ENCODE results near the gene XK. TPM values are rescaled to one million over a fixed set of nuclear protein-coding genes. Genes with fewer than 3 reads are reported as not detected.

The XK gene
- total RNA-seq, 1 experiment from 2014 or later = 2.6 TPM

GRCh38 chrX:37676811-37677210 lies 8.8 kb upstream of the XK start:
- no peak overlapping the region for H3K4me3 ChIP-seq (ENCODE audit: low read depth, low read length)
- no peak for TF ChIP-seq CTCF (IDR thresholded peaks at IDR 0.05; ENCODE audit: insufficient read depth in 1 of 2, low read depth in 1 of 2, low read length in 1 of 2, severe bottlenecking in 1 of 2, unreplicated experiment in 1 of 2)
- Mint-ChIP-seq H3K4me1 (ENCODE audit: low read depth, unreplicated experiment) (peaks cover 12% of the 10 kb centered on the region), H3K27me3 (ENCODE audit: insufficient read depth, unreplicated experiment) (no peaks in the 10 kb centered on the region), H3K36me3 (ENCODE audit: insufficient read depth, unreplicated experiment) (no peaks in the 10 kb centered on the region), H3K9me3 (ENCODE audit: unreplicated experiment) (no peaks in the 10 kb centered on the region), H3K27ac (ENCODE audit: unreplicated experiment) (no peak overlapping the region), H3K4me3 (ENCODE audit: unreplicated experiment) (no peak overlapping the region)
- no peaks in the 10 kb centered on the region for H3K4me1 ChIP-seq
- intact Hi-C loops (cut with micrococcal nuclease; ENCODE audit: unreplicated experiment) = no loop called here
- CTCF ChIA-PET = no interaction called here
- no peaks in the 10 kb centered on the region for H3K27me3 ChIP-seq (replicated peaks; ENCODE audit: control insufficient read depth, insufficient read depth, low read length)
- POLR2A ChIA-PET = no interaction called here
- no peaks in the 10 kb centered on the region for H3K9me3 ChIP-seq
- DNase-seq = no peak
- BruUV-seq (replicated peaks) = no TSS peak
- no peaks in the 10 kb centered on the region for H3K36me3 ChIP-seq (ENCODE audit: control insufficient read depth, insufficient read depth, low read length)

GRCh38 chrX:37677243-37677642 lies 8.3 kb upstream of the XK start:
- CTCF ChIA-PET = no interaction called here
- H3K9me3 Mint-ChIP-seq (ENCODE audit: unreplicated experiment) = no peaks in the 10 kb centered on the region
- Histone ChIP-seq H3K9me3 (no peaks in the 10 kb centered on the region), H3K27me3 (replicated peaks; ENCODE audit: control insufficient read depth, insufficient read depth, low read length) (no peaks in the 10 kb centered on the region), H3K36me3 (ENCODE audit: control insufficient read depth, insufficient read depth, low read length) (no peaks in the 10 kb centered on the region), H3K4me1 (no peaks in the 10 kb centered on the region), H3K4me3 (ENCODE audit: low read depth, low read length) (no peak overlapping the region)
- POLR2A ChIA-PET = no interaction called here
- H3K36me3 Mint-ChIP-seq (ENCODE audit: insufficient read depth, unreplicated experiment) = no peaks in the 10 kb centered on the region
- TF ChIP-seq CTCF (IDR thresholded peaks at IDR 0.05; ENCODE audit: insufficient read depth in 1 of 2, low read depth in 1 of 2, low read length in 1 of 2, severe bottlenecking in 1 of 2, unreplicated experiment in 1 of 2) = no peak
- DNase-seq = no peak
- no peaks in the 10 kb centered on the region for H3K27me3 Mint-ChIP-seq (ENCODE audit: insufficient read depth, unreplicated experiment)
- no peak overlapping the region for H3K27ac Mint-ChIP-seq (ENCODE audit: unreplicated experiment)
- intact Hi-C loops (cut with micrococcal nuclease; ENCODE audit: unreplicated experiment) = no loop called here
- H3K4me3 Mint-ChIP-seq (ENCODE audit: unreplicated experiment) = no peak overlapping the region
- no TSS peak for BruUV-seq (replicated peaks)
- H3K4me1 Mint-ChIP-seq (ENCODE audit: low read depth, unreplicated experiment) = peaks cover 12% of the 10 kb centered on the region

DNA sequence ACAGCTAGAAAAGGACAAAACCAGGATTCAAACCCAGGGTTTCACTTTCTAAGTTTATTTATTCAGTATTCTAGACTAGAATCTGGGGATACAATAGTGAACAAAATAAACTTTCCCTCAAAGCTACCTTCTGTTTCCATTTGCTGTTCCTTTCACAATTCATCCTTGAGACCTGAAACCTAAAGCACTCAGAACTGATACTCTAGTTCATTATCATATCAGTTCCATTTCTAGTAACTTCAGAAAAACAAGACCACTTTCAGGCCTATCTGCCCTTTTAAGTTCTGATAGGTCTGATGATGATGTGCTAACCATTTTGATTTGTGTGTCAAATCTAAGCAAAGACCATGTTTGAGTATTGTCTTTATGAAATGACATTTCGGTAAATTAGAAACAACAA lies 7.8 kb upstream of the XK start:
- no peaks in the 10 kb centered on the region for H3K36me3 ChIP-seq (ENCODE audit: control insufficient read depth, insufficient read depth, low read length)
- no peak for TF ChIP-seq CTCF (IDR thresholded peaks at IDR 0.05; ENCODE audit: insufficient read depth in 1 of 2, low read depth in 1 of 2, low read length in 1 of 2, severe bottlenecking in 1 of 2, unreplicated experiment in 1 of 2)
- ChIA-PET POLR2A (no interaction called here), CTCF (no interaction called here)
- BruUV-seq (replicated peaks) = no TSS peak
- no peaks in the 10 kb centered on the region for H3K4me1 ChIP-seq
- H3K36me3 Mint-ChIP-seq (ENCODE audit: insufficient read depth, unreplicated experiment) = no peaks in the 10 kb centered on the region
- H3K9me3 Mint-ChIP-seq (ENCODE audit: unreplicated experiment) = no peaks in the 10 kb centered on the region
- H3K4me3 Mint-ChIP-seq (ENCODE audit: unreplicated experiment) = no peak overlapping the region
- H3K27me3 ChIP-seq (replicated peaks; ENCODE audit: control insufficient read depth, insufficient read depth, low read length) = no peaks in the 10 kb centered on the region
- intact Hi-C loops (cut with micrococcal nuclease; ENCODE audit: unreplicated experiment) = no loop called here
- H3K4me3 ChIP-seq (ENCODE audit: low read depth, low read length) = no peak overlapping the region
- no peaks in the 10 kb centered on the region for H3K27me3 Mint-ChIP-seq (ENCODE audit: insufficient read depth, unreplicated experiment)
- H3K4me1 Mint-ChIP-seq (ENCODE audit: low read depth, unreplicated experiment) = peaks cover 12% of the 10 kb centered on the region
- no peaks in the 10 kb centered on the region for H3K9me3 ChIP-seq
- H3K27ac Mint-ChIP-seq (ENCODE audit: unreplicated experiment) = no peak overlapping the region
- no peak for DNase-seq

Measured in Caco-2 (cell line).